ENCODE results near the gene CD300LG.

DNA sequence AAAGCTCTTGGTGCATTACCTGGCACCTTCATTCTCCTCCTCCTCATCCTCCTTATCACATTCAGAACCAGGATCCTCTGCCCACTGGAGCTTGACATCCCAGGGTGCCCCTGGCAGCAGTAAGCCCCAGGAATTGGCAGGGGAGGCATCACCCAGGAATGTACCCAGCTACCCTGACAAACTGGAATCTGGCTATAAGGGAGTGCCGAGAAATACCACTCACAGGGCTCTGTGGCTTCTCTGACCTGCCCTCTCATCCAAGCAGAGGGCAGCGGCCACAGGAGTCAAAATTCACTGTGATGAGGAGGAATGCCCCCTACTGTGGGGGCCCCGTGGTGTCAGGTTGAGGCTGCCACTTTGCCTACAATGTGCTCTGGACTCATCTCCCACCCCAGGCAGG is 33.6 kb upstream of the CD300LG start:
- TF ChIP-seq POLR2A (IDR thresholded peaks at IDR 0.05) (no peak), EP300 (IDR thresholded peaks at IDR 0.05) (no peak)
- TF ChIP-seq, protein P1, sequence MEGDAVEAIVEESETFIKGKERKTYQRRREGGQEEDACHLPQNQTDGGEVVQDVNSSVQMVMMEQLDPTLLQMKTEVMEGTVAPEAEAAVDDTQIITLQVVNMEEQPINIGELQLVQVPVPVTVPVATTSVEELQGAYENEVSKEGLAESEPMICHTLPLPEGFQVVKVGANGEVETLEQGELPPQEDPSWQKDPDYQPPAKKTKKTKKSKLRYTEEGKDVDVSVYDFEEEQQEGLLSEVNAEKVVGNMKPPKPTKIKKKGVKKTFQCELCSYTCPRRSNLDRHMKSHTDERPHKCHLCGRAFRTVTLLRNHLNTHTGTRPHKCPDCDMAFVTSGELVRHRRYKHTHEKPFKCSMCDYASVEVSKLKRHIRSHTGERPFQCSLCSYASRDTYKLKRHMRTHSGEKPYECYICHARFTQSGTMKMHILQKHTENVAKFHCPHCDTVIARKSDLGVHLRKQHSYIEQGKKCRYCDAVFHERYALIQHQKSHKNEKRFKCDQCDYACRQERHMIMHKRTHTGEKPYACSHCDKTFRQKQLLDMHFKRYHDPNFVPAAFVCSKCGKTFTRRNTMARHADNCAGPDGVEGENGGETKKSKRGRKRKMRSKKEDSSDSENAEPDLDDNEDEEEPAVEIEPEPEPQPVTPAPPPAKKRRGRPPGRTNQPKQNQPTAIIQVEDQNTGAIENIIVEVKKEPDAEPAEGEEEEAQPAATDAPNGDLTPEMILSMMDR (IDR thresholded peaks at IDR 0.05) = no peak

All from ovary (tissue), 3 donors.